ENCODE measurements around the gene AKR1C3. TPM values are rescaled to one million over a fixed set of nuclear protein-coding genes. Genes with fewer than 3 reads are reported as not detected.

The AKR1C3 gene
- total RNA-seq, 1 experiment from 2014 or later = 0.62 TPM

GRCh38 chr10:5089865-5090264, 4.3 kb upstream of the AKR1C3 start:
- ATAC-seq (no peak), DNase-seq (ENCODE audit: low read depth, low spot score) (no peak)
- POLR2A ChIA-PET = no interaction called here
- no peak overlapping the region for H3K4me3 ChIP-seq (ENCODE audit: low read depth in 2 of 2, low read length in 2 of 2)
- TF ChIP-seq CTCF (IDR thresholded peaks at IDR 0.05) (peak; percentile 63), POLR2AphosphoS5 (IDR thresholded peaks at IDR 0.05; ENCODE audit: low read depth, low read length) (no peak)
- H3K4me1 ChIP-seq (ENCODE audit: control insufficient read depth, insufficient read depth, low read length) = no peaks in the 10 kb centered on the region
- H3K36me3 ChIP-seq (ENCODE audit: control insufficient read depth, insufficient read depth, low read length) = no peaks in the 10 kb centered on the region
- intact Hi-C loops (cut with micrococcal nuclease; ENCODE audit: unreplicated experiment) = no loop called here
- no peaks in the 10 kb centered on the region for H3K27me3 ChIP-seq (ENCODE audit: control insufficient read depth, insufficient read depth, low read length)
- H3K9me3 ChIP-seq (ENCODE audit: control insufficient read depth, insufficient read depth, low read depth, low read length) = no peaks in the 10 kb centered on the region
- BruUV-seq (replicated peaks) = no TSS peak
- in situ Hi-C loops (cut with HindIII; ENCODE audit: low pct_unique_long_range_greater_than_20kb, low sequenced_read_pairs) = no loop called here
- no peak overlapping the region for H3K27ac ChIP-seq (ENCODE audit: low read length)
- CTCF ChIA-PET = no interaction called here

- H3K36me3 ChIP-seq (ENCODE audit: control insufficient read depth, insufficient read depth, low read length) = no peaks in the 10 kb centered on the region
- CTCF ChIA-PET = no interaction called here
- no peak overlapping the region for H3K4me3 ChIP-seq (ENCODE audit: low read depth in 2 of 2, low read length in 2 of 2)
- ATAC-seq = no peak
- in situ Hi-C loops (cut with HindIII; ENCODE audit: low pct_unique_long_range_greater_than_20kb, low sequenced_read_pairs) (no loop called here), intact Hi-C loops (cut with micrococcal nuclease; ENCODE audit: unreplicated experiment) (no loop called here)
- no peak for TF ChIP-seq SIN3A (IDR thresholded peaks at IDR 0.05; ENCODE audit: borderline replicate concordance, insufficient read depth, low read depth, low read length)
- no peak for TF ChIP-seq TCF7L2 (IDR thresholded peaks at IDR 0.05; ENCODE audit: low read depth, low read length)
- no peak for TF ChIP-seq REST (IDR thresholded peaks at IDR 0.05; ENCODE audit: insufficient read depth in 1 of 2, low read depth in 2 of 2, low read length in 1 of 2)
- no peak for TF ChIP-seq CTCF (IDR thresholded peaks at IDR 0.05)
- TF ChIP-seq POLR2AphosphoS5 (IDR thresholded peaks at IDR 0.05; ENCODE audit: low read depth, low read length) = no peak
- BruUV-seq (replicated peaks) = no TSS peak
- H3K27me3 ChIP-seq (ENCODE audit: control insufficient read depth, insufficient read depth, low read length) = no peaks in the 10 kb centered on the region
- no peak overlapping the region for H3K27ac ChIP-seq (ENCODE audit: low read length)
- POLR2A ChIA-PET = no interaction called here
- H3K4me1 ChIP-seq (ENCODE audit: control insufficient read depth, insufficient read depth, low read length) = no peaks in the 10 kb centered on the region
- no peaks in the 10 kb centered on the region for H3K9me3 ChIP-seq (ENCODE audit: control insufficient read depth, insufficient read depth, low read depth, low read length)
- no peak for DNase-seq (ENCODE audit: low read depth, low spot score)
Observed at GRCh38 chr10:5090551-5090950, 3.7 kb upstream of the AKR1C3 start.

GRCh38 chr10:5091196-5091595, 3.0 kb upstream of the AKR1C3 start:
- no peaks in the 10 kb centered on the region for H3K4me1 ChIP-seq (ENCODE audit: control insufficient read depth, insufficient read depth, low read length)
- no peaks in the 10 kb centered on the region for H3K36me3 ChIP-seq (ENCODE audit: control insufficient read depth, insufficient read depth, low read length)
- ChIA-PET POLR2A (no interaction called here), CTCF (no interaction called here)
- no peak for ATAC-seq
- no peaks in the 10 kb centered on the region for H3K9me3 ChIP-seq (ENCODE audit: control insufficient read depth, insufficient read depth, low read depth, low read length)
- TF ChIP-seq POLR2AphosphoS5 (IDR thresholded peaks at IDR 0.05; ENCODE audit: low read depth, low read length) = no peak
- TF ChIP-seq CTCF (IDR thresholded peaks at IDR 0.05) = no peak
- no peak for TF ChIP-seq SIN3A (IDR thresholded peaks at IDR 0.05; ENCODE audit: borderline replicate concordance, insufficient read depth, low read depth, low read length)
- TF ChIP-seq REST (IDR thresholded peaks at IDR 0.05; ENCODE audit: insufficient read depth in 1 of 2, low read depth in 2 of 2, low read length in 1 of 2) = no peak
- TF ChIP-seq TCF7L2 (IDR thresholded peaks at IDR 0.05; ENCODE audit: low read depth, low read length) = no peak
- no peak overlapping the region for H3K4me3 ChIP-seq (ENCODE audit: low read depth in 2 of 2, low read length in 2 of 2)
- intact Hi-C loops (cut with micrococcal nuclease; ENCODE audit: unreplicated experiment) = no loop called here
- no peak overlapping the region for H3K27ac ChIP-seq (ENCODE audit: low read length)
- no peaks in the 10 kb centered on the region for H3K27me3 ChIP-seq (ENCODE audit: control insufficient read depth, insufficient read depth, low read length)
- in situ Hi-C loops (cut with HindIII; ENCODE audit: low pct_unique_long_range_greater_than_20kb, low sequenced_read_pairs) = no loop called here
- no peak for DNase-seq (ENCODE audit: low read depth, low spot score)
- no TSS peak for BruUV-seq (replicated peaks)

Measured in Panc1 (cell line).